ENCODE results near the gene ASTN2.

The ASTN2 gene

DNA sequence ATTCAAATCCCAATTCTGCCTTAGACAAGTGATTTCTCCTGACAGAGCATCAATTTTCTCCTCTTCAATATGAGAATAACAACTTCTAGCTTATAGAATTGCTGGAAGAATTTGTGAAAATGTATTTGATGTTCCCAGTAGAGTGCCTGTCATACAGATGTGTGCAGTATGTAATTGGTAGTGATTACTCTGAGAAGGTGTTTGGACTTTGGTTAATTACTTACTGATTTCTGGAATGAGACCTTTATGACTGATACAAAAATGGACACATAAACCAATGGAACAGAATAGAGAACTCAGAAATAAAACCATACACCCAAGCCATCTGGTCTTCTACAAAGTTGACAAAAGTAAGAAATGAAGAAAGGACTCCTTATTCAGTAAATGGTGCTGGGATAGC lies 829.7 kb downstream of the ASTN2 start:
- no peak for DNase-seq

DNA sequence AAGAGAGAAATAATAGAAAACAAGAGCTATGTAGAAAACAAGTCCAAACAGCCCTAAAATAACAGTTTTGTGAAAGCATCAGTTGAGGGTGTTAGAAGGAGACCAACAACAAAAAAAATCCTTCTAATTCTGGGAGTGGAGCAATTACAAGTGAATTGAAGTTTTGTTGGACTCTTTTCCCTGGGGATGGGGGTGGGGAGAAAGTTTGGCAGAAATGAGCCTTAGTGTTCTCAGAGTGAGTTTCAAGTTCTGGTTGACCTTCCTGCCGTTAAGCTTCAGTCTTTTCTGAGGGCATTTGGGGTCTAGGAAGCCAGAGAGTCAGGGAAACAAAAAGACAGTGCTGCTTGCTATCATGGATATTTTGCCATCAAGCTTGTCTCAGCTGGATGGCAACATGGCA lies 834.0 kb downstream of the ASTN2 start:
- DNase-seq: no peak

DNA sequence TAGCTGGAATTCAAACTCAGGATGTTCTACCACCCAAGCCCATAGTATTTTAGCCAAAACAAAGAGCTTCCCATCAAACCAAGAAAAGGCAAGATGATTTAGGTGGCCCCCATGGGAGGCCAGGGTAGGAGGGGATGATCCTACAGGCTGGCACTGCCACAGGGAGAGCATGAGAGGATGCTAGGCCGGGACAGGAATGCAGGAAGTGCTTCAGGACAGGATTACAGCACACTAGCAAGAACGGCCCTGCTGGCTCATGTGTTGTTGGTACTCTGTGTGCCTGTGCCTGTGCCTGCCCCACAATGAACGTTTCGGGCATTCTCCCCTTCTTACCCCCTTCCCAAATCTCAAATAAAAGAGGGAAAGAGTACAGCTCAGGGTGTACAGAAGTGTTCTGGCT lies 838.5 kb downstream of the ASTN2 start:
- DNase-seq: no peak

DNA sequence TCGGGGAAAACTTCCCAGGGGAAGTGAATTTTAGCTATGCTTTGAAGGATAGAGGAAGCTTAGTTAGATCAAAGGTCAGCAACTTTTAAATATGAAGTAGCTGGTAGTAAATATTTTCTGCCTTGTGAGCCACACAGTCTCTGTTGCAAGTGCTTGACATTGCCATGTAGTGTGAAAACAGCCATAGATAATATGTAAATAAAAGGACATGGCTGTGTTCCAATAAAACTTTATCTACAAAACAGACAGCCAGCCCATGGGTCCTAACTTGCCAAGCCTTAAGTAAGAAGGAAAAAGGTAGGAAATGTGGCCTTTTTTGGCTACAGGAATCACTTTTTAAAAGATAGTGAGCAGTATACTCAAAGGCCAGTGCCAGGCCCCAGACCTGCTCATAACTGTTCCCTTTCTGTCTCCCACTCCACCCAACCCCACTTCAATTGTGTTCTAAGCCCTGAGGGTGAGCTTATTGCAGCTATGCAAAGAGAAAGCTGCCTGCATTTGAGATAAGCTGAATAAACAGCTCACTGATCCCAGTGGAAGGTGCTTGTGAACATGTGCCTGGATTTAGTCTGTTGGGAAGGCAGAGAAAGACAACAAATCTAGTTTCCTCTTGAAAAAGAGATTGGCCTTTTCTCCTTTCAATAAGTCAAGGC lies 840.7 kb downstream of the ASTN2 start:
- DNase-seq: no peak

DNA sequence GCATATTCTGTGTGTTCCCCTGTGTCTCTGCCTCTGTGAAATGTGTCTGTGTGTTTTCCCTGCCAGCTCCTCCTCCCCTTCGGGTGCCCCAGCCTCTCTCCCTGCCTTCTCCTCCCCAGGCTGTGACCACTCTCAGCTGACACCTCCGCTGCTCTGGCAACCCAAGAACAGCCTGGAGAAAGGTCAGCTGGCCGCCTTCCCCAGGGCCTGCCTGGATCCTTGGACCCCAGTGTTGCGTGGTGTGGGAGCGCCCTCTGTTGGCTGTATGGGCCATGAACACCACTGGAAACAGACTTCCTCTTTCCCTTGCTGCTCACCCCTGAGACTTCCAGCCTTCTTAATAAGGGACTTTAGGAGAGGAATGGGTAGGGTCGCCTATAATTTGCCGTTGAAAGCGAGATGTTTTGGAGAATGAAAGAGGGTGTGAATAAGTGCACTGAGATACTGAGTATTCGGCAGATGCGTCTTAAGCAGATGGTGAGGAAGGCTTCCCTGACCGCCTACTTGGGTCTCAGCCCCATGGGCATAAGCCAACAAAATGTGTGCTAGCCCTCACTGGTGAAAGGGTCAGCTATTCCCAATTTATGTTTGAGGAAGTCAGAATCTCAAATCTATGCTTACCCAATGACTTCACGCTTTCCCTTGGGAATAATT lies 842.6 kb downstream of the ASTN2 start:
- DNase-seq: no peak

DNA sequence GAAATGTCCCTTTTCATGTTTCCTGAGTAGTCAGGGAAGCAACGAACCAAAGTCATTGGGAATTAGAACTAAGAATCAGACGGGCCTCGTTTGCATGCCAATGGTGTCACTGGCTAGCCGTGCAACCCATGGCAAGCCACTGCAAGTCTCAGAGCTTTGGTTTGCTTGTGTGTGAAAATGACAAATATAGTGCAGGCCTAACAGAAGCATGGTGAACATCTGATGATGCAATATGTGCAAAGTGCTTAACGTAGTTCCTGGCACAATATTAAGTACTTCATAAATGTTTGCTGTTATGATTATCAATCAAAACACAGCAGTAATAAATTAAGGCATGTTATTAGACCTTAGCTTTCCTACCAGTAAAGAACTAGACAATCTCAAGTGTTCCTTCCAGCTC lies 845.7 kb downstream of the ASTN2 start:
- DNase-seq: no peak

DNA sequence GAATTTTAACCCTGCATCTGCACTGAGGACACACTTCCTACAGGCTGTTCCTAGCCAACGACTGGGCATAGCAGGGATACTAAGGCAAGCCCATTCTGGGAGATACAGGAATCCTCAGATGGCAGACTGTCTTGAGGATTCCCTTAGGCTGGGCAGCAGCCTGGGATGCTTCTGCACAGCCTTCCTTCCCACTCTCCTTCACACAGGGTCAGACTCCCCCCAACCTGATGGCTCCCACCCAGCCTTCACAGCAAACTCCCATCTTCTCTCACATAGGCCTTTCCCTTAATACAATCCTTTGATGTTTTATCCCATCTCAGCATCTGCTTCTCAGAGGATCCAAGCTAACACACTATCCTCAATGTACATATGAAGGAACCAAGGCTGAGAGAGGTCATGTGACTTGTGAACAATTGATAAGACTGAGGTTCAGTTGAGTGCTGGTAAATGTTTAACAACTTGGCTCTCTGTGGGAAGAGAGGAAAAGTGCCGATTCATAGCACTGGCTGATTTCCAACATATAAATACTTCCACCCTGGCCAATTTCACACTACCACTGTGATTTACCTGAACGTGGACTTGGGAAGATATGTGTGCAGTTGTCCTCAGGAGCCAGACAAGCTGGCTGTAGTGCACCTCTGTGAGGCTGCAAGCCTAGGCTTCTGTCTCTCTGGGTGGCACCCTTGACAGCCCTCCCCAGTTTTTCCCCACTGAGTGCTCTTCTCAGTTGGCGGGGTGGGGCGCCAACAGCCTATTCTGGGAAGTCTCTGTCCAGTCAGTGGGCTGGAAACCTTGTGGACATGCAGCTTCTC lies 848.0 kb downstream of the ASTN2 start:
- no peak for DNase-seq

DNA sequence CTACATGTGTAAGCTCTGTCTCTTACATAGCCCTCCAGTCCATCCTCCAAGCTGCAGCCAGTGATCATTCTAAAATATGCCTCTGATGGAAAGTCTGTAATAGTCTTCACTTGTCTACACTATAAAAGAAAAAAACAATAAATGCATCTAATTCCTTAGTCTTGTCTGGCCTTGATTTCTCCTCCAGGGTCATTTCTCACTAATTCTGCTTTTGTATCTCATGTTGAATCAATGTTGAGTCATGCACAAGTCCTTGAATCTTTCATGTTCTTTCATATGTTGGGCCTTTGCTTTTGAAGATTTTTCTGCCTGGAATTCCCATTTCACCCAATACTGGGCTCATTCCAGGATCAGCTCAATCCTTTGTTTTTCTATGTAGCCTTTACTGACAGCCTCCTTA lies 848.9 kb downstream of the ASTN2 start:
- no peak for DNase-seq

DNA sequence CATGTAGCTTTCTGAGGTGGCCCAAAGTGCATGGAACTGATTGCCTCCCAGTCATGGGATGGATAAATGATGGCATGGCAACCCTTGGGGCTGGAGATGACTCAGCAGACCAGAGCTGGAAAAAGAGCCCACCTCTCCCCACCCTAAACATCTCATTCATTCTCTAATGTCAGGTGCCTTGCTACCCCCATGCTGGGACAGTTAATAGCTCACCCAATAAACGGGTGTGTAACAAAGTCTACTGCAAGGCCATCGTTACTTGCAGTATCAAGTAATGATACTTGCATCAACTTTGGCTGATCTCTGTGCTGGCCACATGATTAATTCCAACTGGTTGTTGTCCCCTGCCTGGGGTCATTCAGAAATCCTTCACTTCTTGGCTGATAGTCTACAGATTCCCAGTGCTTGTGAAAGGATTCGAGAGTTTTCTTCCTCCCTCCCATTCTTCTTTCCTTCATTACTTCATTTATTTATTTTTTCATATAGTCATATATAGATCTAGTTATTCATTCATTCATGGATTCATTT lies 850.5 kb downstream of the ASTN2 start:
- no peak for DNase-seq

DNA sequence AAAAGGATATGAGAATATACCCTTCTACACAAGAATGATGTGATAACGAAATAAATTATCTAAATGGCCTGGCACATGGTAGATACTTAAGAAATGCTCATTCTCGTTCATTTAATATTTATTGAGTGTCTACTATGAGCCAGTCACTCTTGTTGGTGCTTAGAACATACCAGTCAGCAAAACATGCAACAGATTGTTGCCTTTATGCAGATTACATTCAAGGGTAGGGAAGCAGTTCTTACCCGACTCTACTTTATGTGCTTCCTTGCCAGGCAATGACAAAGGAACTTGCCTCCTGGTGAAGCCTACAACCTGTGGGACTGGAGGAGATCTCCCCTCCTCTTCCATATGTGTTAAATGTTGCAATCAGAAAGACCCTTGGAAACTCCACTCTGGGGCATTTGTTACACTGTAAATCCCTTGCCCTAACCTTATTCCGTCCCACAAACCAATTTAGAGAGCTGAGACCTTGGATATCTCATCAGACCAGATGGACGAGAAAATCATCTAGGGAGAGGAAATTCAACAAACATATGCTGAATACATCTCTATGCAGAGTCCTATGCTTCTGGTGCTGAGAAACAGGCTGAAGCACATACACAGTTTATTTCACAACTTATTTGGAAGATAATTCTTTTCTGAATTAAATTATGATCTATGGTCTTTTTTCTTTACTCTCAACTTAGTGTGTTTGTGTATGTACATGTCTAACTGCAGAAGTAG lies 855.9 kb downstream of the ASTN2 start:
- DNase-seq: no peak

DNA sequence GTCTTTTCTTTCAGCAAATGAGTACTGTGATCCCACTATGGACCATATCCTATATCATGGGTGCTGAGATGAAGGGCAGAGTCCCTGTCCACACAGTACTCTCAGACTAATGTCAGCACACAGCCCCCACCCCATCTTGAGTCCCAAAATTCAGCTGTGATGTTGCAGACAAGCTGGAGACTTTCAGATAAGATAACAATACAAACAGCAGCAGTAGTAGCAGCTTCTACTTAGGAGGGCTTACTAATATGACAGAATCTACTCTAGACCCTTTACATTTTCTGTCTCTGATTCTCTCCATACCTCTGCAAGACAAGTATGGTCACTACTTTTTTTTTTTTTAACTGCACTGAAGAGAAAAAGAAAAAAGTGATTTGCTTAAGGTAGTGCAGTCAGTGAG lies 856.8 kb downstream of the ASTN2 start:
- no peak for DNase-seq

DNA sequence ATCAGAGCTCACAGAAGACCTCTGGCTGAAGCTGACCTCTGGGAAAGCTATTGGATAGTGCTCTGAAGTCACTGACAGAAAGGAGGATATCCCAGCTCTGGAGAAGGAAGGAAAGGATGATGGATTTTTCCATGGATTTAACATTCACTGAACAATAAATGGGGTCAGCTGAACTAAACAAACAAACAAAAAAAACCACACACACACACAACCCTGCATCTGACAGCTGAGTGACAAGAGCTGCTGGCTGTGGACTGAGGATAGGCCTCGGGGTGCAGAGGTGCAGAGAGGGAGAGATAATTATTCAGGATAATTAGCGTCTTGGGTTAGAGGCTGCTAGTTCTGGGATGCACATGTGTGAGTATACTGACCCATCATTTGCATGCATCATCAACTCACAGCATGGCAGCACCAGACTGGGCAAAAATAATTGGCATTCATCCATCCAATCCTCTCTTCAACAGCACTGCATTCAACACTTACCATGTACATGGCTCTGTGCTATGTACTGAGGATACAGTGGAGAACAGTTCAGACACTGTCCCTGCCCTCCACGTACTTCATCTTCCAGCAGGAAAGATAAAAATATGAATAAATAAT lies 859.2 kb downstream of the ASTN2 start:
- DNase-seq: no peak

DNA sequence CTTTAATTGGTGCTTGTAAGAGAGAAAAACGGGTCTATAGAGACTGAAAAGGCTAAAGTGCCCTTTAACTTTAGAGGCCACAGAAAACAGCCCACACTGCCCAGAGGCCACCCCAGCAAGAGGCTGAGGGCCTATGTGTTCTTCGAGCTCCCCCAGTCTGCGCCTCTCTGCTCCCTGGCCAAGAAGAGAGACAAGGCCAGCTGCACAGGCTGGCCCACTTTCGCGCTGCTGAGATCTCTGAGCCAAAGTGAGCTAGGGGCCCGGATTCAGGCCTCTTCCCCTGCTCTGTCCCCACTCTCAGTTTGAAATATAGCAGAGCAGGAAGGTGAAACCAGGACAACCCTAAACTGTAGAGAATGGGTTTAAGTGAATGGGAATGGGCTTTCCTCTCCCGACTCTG lies 859.7 kb downstream of the ASTN2 start:
- DNase-seq: no peak

DNA sequence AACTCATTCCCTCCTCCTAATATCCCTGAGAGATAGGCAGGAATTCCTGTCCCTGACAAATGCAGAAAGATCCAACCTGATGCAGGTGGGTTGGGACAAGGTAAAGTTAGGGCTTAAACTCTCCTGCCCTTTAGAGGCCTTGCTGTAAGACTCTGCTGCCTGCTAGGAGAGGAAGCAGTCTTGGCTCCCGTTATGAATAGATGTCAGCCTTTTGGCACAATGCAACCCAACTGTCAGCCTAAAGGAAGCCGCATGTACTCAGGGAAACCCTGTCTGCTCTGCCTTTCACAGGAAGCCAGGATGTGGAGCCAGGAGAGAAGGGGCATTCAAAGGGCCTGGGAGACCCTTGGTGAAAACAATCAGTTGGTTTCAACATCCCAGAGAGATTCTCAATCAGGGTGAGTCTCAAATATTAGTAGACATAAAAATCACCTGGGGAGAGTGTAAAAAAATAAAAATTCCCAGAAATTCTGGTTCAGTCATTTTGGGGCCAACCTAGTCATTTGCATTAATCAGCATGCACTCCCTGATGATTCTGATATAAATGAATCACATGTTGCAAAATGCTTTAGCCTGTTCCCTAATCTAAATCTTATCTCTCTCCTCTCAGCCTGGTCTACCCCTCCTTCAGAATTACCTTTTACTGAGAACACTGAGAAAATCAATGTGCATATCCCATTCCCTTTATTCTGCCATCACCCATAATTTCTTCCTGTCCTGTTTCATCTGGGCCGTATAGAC lies 864.0 kb downstream of the ASTN2 start:
- no peak for DNase-seq

DNA sequence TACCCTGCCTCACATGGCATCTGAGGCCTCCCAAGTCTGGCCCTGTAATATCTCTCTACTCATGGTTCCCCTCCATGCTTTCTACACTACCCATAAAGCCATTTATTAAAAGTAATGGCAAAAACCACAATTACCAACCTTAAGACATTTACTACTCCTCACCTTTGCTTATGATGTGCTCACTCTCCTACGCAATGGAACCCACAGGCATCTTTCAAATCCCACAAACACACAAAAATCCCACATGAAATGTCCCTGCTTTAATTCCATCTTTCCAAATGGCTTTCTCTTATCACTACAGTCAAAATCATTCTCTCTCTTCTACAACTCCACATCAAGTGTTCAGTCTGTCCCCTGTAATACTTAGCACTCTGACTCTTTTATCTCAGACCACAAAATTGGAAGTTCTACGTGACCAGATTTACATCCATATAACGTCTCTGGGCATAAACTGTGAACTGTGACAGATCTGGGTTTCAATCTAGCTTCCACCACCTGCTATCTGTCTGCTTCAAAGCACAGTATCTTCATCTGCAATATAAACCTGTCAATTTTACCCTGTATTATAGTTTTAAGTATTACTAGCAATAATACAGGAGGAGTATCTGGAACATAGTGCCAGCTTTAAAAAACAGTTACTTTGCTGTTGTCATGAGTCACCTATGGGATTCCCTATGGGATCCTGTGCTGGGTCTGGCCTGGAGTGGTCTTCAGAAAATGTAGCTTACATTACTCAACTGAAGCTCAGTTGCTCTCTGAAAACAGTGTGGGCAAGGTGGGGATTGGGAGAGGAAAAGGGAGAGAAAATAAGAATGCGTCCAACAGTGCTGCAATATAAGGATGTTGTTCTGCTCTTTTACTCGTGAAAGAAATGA lies 864.8 kb downstream of the ASTN2 start:
- no peak for DNase-seq

DNA sequence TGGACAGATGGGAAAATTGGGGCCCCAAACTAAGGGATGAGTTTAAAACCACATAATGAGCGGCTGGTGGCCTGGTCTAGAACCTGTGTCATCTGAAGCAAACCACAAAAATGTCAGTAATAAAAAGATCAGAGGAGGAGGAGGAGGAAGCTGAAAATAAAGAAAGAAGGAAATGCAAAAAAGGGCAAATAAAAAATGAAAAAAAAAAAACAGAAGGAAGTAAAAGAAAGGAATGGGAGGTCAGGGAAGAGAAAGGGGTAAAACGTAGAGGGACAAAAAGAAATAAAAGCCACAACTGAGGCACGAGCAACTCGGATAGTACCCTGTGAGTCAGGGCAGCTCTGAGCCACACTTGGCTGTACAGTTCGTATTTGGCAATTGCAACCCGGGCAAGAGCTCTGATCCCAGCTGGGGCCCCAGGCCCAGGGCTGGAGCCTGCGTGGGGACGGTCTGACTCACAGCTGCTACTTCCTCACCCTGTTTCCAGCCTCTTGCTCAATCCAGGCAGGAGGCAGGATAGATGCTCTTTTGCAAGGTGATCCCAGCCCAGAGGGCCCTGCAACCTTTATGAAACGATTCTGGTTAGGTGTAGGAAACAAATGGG lies 865.7 kb downstream of the ASTN2 start:
- DNase-seq: no peak

DNA sequence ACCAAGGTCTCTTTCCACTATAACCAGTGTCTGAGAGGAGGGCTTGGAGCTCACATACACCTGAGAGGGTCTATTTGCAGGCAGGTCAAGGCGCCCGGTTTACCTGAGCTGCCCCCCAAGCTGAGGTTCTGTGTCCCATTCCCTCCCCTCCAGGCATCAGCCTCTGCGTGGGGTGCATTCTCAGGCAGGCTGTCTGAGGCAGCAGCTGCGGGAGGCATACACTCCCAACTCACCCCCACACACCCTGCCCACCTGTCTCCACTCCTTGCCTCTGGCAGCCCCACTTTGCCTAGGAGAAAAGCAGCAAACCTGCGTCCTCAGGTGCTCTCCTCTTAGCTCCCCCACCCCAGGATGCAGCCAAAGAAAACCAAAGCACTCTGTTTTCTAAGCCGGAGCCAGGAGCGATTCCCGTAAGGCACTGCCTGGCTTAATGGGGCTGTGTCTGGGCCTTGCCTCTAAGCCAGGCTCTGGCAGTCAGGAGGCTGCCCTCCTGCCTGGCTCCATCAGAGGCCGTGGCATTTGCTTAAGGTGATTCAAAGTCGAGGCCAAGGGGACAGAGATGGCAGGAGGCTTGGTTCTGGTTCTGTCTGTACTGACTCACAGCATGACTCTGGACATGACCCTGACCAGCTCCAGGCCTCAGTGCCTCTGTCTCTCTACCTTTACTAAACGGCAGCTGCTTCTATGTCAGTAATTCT lies 867.0 kb downstream of the ASTN2 start:
- no peak for DNase-seq

DNA sequence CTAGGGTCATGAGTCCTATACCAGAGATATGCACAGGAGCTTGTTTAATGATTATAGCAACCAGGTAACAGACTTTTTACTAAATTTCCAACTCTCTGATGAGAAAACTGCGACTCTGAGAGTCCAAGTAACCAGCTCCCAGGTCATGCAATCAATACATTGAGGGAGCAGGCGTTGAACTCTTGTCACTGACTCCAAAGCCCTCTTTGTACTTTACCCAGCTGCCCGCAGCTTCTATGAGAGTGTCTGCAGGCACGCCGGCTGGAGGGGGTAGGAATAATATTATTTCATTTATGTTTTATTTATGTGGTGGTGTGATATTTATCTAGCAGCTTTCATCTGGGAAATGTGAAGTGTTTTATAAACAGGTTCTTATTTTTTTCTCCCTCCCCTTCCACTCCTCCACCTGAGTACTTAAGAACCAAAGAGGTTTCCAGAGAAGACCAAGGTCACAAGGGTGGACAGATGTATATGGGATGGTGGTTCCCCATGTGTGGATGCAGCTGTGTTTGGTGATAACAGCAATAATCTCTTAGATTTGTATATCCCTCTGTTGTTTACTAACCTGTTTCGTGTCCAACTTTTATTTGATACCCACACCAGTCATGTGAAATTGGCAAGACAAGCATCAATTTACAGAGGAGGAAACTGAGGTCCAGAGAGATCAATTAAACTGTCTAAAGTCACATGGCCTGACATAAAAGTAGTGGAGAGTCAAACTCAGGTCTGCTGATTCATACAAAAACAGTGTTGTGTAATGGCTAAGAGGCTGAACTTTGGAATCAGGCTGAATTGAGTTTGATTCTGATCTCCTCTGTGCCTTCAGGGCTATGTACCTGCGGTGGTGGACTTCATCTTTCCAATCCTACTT lies 867.9 kb downstream of the ASTN2 start:
- DNase-seq: no peak

DNA sequence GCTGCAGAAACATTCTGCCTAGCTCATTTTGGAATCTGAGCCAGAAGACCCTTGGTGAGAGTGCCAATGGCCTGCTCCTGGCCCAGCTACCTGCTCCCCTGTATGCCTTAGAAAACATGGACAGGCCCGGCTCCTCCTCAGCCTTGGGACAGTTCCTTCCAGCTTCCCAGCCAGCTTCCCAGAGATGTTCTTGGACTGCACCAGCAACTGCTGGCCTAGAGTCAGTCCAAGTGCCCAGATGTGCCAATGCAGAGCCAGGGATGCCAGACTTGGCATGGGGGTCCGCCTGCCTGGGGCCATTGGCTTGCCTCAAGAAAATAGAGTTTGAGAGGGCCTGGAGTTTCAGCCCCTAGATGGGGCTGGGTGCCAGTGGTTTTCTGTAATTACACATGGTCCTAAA lies 870.0 kb downstream of the ASTN2 start:
- DNase-seq: no peak

Measured in T-helper 9 cell (primary cell).